Neural cell (in vitro differentiated cells): ENCODE measurements around the gene TRIM4. TPM values are rescaled to one million over a fixed set of nuclear protein-coding genes. Genes with fewer than 3 reads are reported as not detected.
"Not testable (repeated sequence)": the region's sequence is repeated elsewhere in the genome, so short reads cannot be mapped to it uniquely, and the experiment has no call there.

Experiments
- H2AFZ ChIP-seq: fragments of 200-600, 300-800 bp; sonication (generic), shearing (Covaris generic); 2 replicates; pipeline ENCODE4 v1.6.0; 2014; ENCODE audit warnings: low read depth, mild to moderate bottlenecking, antibody characterized with exemption, low read length, moderate library complexity
- H3F3A ChIP-seq: fragments of 200-600 bp; shearing (Covaris generic); 2 replicates; pipeline ENCODE4 v1.6.1; 2016; ENCODE audit warnings: mild to moderate bottlenecking, moderate library complexity, mixed read lengths, antibody characterized with exemption, low read length; ENCODE audit not compliant: insufficient read depth, poor library complexity, severe bottlenecking
- H3K27ac ChIP-seq: fragments of 200-600, 300-800 bp; sonication (generic), shearing (Covaris generic); 2 replicates; pipeline ENCODE4 v1.5.1; 2014; ENCODE audit warnings: mild to moderate bottlenecking, low read length, moderate library complexity
- H3K27me3 ChIP-seq: fragments of 300-800, 200-600 bp; sonication (generic), shearing (Covaris generic); 2 replicates; pipeline ENCODE4 v1.6.0; 2014; ENCODE audit warnings: mild to moderate bottlenecking, low read depth, low read length, moderate library complexity; ENCODE audit not compliant: insufficient read depth
- H3K36me3 ChIP-seq: fragments of 300-800, 200-600 bp; sonication (generic), shearing (Covaris generic); 2 replicates; pipeline ENCODE4 v1.5.1; 2014; ENCODE audit warnings: mild to moderate bottlenecking, antibody characterized with exemption, low read length, moderate library complexity; ENCODE audit not compliant: insufficient read depth
- H3K4me2 ChIP-seq: fragments of 300-800, 200-600 bp; sonication (generic), shearing (Covaris generic); 2 replicates; pipeline ENCODE4 v1.6.0; 2014; ENCODE audit warnings: mild to moderate bottlenecking, low read length
- H3K4me3 ChIP-seq: fragments of 300-800, 200-600 bp; sonication (generic), shearing (Covaris generic); 2 replicates; pipeline ENCODE4 v1.5.1; 2014; ENCODE audit warnings: mild to moderate bottlenecking, low read length, moderate library complexity
- H3K79me2 ChIP-seq: fragments of 200-600 bp; shearing (Covaris generic); replicated peaks from 2 replicates; pipeline ENCODE4 v1.6.0; 2014; ENCODE audit warnings: mild to moderate bottlenecking, low read length, moderate library complexity; ENCODE audit not compliant: insufficient read depth
- H3K9ac ChIP-seq: fragments of 300-800, 200-600 bp; sonication (generic), shearing (Covaris generic); 2 replicates; pipeline ENCODE4 v1.6.1; 2016; ENCODE audit warnings: mild to moderate bottlenecking, low read length, mixed read lengths
- H3K9me2 ChIP-seq: fragments of 200-600 bp; shearing (Covaris generic); 2 replicates; pipeline ENCODE4 v1.6.1; 2016; ENCODE audit warnings: mild to moderate bottlenecking, low read length, mixed read lengths; ENCODE audit not compliant: insufficient read depth
- H3K9me3 ChIP-seq: fragments of 200-600, 300-800 bp; sonication (generic), shearing (Covaris generic); 2 replicates; pipeline ENCODE4 v1.6.1; 2016; ENCODE audit warnings: mild to moderate bottlenecking, mixed run types, low read length, moderate library complexity, mixed read lengths
- H4K20me1 ChIP-seq: fragments of 200-600 bp; shearing (Covaris generic); 2 replicates; pipeline ENCODE4 v1.6.1; 2016; ENCODE audit warnings: mild to moderate bottlenecking, mixed run types; ENCODE audit not compliant: insufficient read depth
- CTCF ChIP-seq: fragments of 450-650 bp; IDR thresholded peaks from 2 replicates; pipeline ENCODE4 v1.5.1; 2014; ENCODE audit warnings: antibody characterized with exemption, mild to moderate bottlenecking, moderate library complexity; ENCODE audit not compliant: poor library complexity, severe bottlenecking
- EP300 ChIP-seq: fragments of 450-650 bp; conservative IDR thresholded peaks from 2 replicates; pipeline ENCODE4 v1.6.1; 2014; ENCODE audit warnings: antibody characterized with exemption, mild to moderate bottlenecking, moderate library complexity; ENCODE audit not compliant: poor library complexity, severe bottlenecking
- EZH2 ChIP-seq: fragments of 200-600, 300-800 bp; shearing (Covaris generic), sonication (generic); IDR thresholded peaks from 2 replicates; pipeline ENCODE4 v1.6.1; 2014; ENCODE audit warnings: antibody characterized with exemption, low read length, borderline replicate concordance, mild to moderate bottlenecking; ENCODE audit not compliant: insufficient read depth, poor library complexity, severe bottlenecking
- MXI1 ChIP-seq: fragments of 450-650 bp; conservative IDR thresholded peaks from 2 replicates; pipeline ENCODE4 v1.6.1; 2014; ENCODE audit warnings: antibody characterized with exemption, mild to moderate bottlenecking; ENCODE audit not compliant: poor library complexity, severe bottlenecking
- POLR2AphosphoS5 ChIP-seq: IDR thresholded peaks from 2 replicates; pipeline ENCODE4 v1.6.1; 2012
- RAD21 ChIP-seq: fragments of 450-650 bp; conservative IDR thresholded peaks from 2 replicates; pipeline ENCODE4 v1.6.1; 2014; ENCODE audit warnings: antibody characterized with exemption, mild to moderate bottlenecking, moderate library complexity
- REST ChIP-seq: IDR thresholded peaks from 2 replicates; pipeline ENCODE4 v1.6.1; 2012; ENCODE audit warnings: borderline replicate concordance
- SMC3 ChIP-seq: fragments of 450-650 bp; conservative IDR thresholded peaks from 2 replicates; pipeline ENCODE4 v1.6.1; 2014; ENCODE audit warnings: antibody characterized with exemption, mild to moderate bottlenecking, moderate library complexity; ENCODE audit not compliant: poor library complexity
- TAF1 ChIP-seq: IDR thresholded peaks from 2 replicates; pipeline ENCODE4 v1.6.1; 2012; ENCODE audit warnings: low read depth
- polyA plus RNA-seq: library from polyadenylated mRNA; depleted of rRNA; stranded (reverse); fragments of >200 nt; gene quantifications from 2 replicates; pipeline ENCODE4 v1.2.3, GENCODE V29; 2014

Gene TRIM4
- polyA plus RNA-seq, 1 donor from 2014 or later, result not detected

- Histone ChIP-seq H3K4me2 (no peak overlapping the region), H2AFZ (no peak overlapping the region), H4K20me1 (no peaks in the 10 kb centered on the region), H3K27ac (no peak overlapping the region), H3K27me3 (no peaks in the 10 kb centered on the region), H3K4me3 (no peak overlapping the region), H3F3A (no peaks in the 10 kb centered on the region), H3K36me3 (no peaks in the 10 kb centered on the region), H3K9me2 (no peaks in the 10 kb centered on the region), H3K79me2 (no peaks in the 10 kb centered on the region), H3K9ac (no peak overlapping the region), H3K9me3 (peaks cover 7% of the 10 kb centered on the region)
- no peak for TF ChIP-seq MXI1
- no peak for TF ChIP-seq EP300
- no peak for TF ChIP-seq CTCF
- no peak for TF ChIP-seq TAF1
- no peak for TF ChIP-seq REST
- TF ChIP-seq SMC3, result no peak
- TF ChIP-seq POLR2AphosphoS5, result no peak
- no peak for TF ChIP-seq RAD21
- TF ChIP-seq EZH2, result no peak
Observed at GRCh38 chr7:99868246-99868645, 51.1 kb downstream of the TRIM4 start.

- H3K27ac ChIP-seq, H3K9me2 ChIP-seq, H3K79me2 ChIP-seq, H3K4me2 ChIP-seq, H3K27me3 ChIP-seq, H2AFZ ChIP-seq, H3K9ac ChIP-seq, H3K9me3 ChIP-seq, H3F3A ChIP-seq, H4K20me1 ChIP-seq, H3K4me3 ChIP-seq, H3K36me3 ChIP-seq: not testable (repeated sequence)
Observed at GRCh38 chr7:99867477-99867876, 51.9 kb downstream of the TRIM4 start.

GRCh38 chr7:99863847-99864440 is 55.4 kb downstream of the TRIM4 start:
- no peak overlapping the region for H3K4me2 ChIP-seq
- H3K9me3 ChIP-seq, result peaks cover 7% of the 10 kb centered on the region
- no peaks in the 10 kb centered on the region for H3K9me2 ChIP-seq
- no peaks in the 10 kb centered on the region for H4K20me1 ChIP-seq
- H3K36me3 ChIP-seq, result no peaks in the 10 kb centered on the region
- no peak overlapping the region for H3K9ac ChIP-seq
- no peaks in the 10 kb centered on the region for H3F3A ChIP-seq
- no peak overlapping the region for H3K4me3 ChIP-seq
- H2AFZ ChIP-seq, result no peak overlapping the region
- H3K27me3 ChIP-seq, result no peaks in the 10 kb centered on the region
- no peaks in the 10 kb centered on the region for H3K79me2 ChIP-seq
- no peak overlapping the region for H3K27ac ChIP-seq
- no peak for TF ChIP-seq TAF1
- TF ChIP-seq REST, result no peak
- no peak for TF ChIP-seq SMC3
- TF ChIP-seq MXI1, result no peak
- TF ChIP-seq EP300, result no peak
